Measurements from ENCODE around the gene CNN3. TPM values are rescaled to one million over a fixed set of nuclear protein-coding genes. Genes with fewer than 3 reads are reported as not detected.

Gene CNN3
- total and polyA plus RNA-seq, 8 donors = 70.0 to 353 (median 133) TPM

DNA sequence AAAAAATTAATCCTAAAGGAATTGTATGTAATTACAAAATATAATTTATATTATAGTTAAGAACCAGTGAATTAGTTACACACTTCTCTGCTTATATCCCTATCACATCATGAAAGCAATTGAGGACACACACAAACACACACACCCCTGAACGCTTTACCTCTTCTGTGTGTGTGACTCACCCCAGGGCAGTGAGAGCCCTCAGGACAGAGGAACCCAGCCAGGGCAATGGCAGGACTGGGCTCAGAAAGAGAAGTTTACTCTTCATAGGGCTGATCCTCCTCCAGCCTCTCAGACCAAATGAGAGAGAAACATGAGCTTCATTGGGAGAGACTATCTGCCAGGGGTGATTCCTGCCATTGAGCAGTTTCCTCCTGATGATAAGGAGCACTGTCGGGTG, 68.6 kb downstream of the CNN3 start:
- intact Hi-C loops (cut with DNase I; ENCODE audit: low total_unique reads) = no loop called here
- H3K27ac ChIP-seq = no peak overlapping the region
- peaks cover 0 to 6% (median 3%) of the 10 kb centered on the region in 4 donors for H3K36me3 ChIP-seq
- peaks cover 17 to 44% (median 31%) of the 10 kb centered on the region in 4 donors for H3K4me1 ChIP-seq
- TF ChIP-seq POLR2A (IDR thresholded peaks at IDR 0.05) (no peak), EP300 (IDR thresholded peaks at IDR 0.05) (no peak), POLR2AphosphoS5 (IDR thresholded peaks at IDR 0.05) (no peak)
- TF ChIP-seq, protein P1, sequence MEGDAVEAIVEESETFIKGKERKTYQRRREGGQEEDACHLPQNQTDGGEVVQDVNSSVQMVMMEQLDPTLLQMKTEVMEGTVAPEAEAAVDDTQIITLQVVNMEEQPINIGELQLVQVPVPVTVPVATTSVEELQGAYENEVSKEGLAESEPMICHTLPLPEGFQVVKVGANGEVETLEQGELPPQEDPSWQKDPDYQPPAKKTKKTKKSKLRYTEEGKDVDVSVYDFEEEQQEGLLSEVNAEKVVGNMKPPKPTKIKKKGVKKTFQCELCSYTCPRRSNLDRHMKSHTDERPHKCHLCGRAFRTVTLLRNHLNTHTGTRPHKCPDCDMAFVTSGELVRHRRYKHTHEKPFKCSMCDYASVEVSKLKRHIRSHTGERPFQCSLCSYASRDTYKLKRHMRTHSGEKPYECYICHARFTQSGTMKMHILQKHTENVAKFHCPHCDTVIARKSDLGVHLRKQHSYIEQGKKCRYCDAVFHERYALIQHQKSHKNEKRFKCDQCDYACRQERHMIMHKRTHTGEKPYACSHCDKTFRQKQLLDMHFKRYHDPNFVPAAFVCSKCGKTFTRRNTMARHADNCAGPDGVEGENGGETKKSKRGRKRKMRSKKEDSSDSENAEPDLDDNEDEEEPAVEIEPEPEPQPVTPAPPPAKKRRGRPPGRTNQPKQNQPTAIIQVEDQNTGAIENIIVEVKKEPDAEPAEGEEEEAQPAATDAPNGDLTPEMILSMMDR (IDR thresholded peaks at IDR 0.05) = no peak
- H3K27me3 ChIP-seq = no peaks in the 10 kb centered on the region
- no peaks in the 10 kb centered on the region for H3K9me3 ChIP-seq
- 45 to 64% (median 54%) methylated on average over 2 of the region's 2 CpGs for WGBS, 5 donors
- no peak for DNase-seq
- H3K4me3 ChIP-seq = no peak overlapping the region

GRCh38 chr1:94856868-94857267, 70.0 kb downstream of the CNN3 start:
- WGBS, 5 donors = 89 to 94% (median 91%) methylated on average over 3 of the region's 3 CpGs
- DNase-seq = no peak
- Histone ChIP-seq H3K9me3 (no peaks in the 10 kb centered on the region), H3K4me1 (peaks cover 11 to 30% (median 21%) of the 10 kb centered on the region in 4 donors), H3K36me3 (peaks cover 0 to 6% (median 3%) of the 10 kb centered on the region in 4 donors), H3K4me3 (no peak overlapping the region), H3K27me3 (no peaks in the 10 kb centered on the region), H3K27ac (no peak overlapping the region)
- TF ChIP-seq POLR2A (IDR thresholded peaks at IDR 0.05) = no peak
- no peak for TF ChIP-seq EP300 (IDR thresholded peaks at IDR 0.05)
- TF ChIP-seq POLR2AphosphoS5 (IDR thresholded peaks at IDR 0.05) = no peak
- TF ChIP-seq, protein P1 (IDR thresholded peaks at IDR 0.05) = no peak
- intact Hi-C loops (cut with DNase I; ENCODE audit: low total_unique reads) = no loop called here

DNA sequence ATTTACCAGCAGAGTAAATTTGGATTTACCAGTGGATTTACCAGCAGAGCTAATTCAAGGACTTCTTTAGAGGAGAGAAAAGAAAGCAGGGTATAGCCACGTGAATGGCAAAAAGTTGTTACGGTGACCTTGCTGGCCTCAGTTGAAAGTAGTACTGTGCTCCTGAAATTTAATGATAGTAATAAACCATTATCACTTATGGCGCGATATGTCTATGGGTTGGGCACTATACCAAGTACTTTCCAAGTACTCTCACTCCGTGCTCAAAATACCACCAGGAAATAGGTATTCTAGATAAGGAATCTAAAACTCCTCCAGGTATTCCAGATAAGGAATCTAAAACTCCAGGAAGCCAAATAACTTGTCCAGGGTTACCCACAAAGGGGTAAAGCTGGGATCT, 70.9 kb downstream of the CNN3 start:
- H3K36me3 ChIP-seq = peaks cover 0 to 13% (median 6%) of the 10 kb centered on the region in 4 donors
- H3K9me3 ChIP-seq = no peaks in the 10 kb centered on the region
- intact Hi-C loops (cut with DNase I; ENCODE audit: low total_unique reads) = no loop called here
- H3K27ac ChIP-seq = peak overlapping the region in 2 of 5 donors; percentile 74 to 81
- TF ChIP-seq, protein P1 (IDR thresholded peaks at IDR 0.05) = no peak
- TF ChIP-seq POLR2AphosphoS5 (IDR thresholded peaks at IDR 0.05) = no peak
- TF ChIP-seq EP300 (IDR thresholded peaks at IDR 0.05) = no peak
- no peak for TF ChIP-seq POLR2A (IDR thresholded peaks at IDR 0.05)
- H3K27me3 ChIP-seq = no peaks in the 10 kb centered on the region
- H3K4me1 ChIP-seq = peaks cover 11 to 24% (median 21%) of the 10 kb centered on the region in 4 donors
- no peak overlapping the region for H3K4me3 ChIP-seq
- DNase-seq = no peak
- 33 to 58% (median 54%) methylated on average over 5 of the region's 5 CpGs for WGBS, 5 donors

DNA sequence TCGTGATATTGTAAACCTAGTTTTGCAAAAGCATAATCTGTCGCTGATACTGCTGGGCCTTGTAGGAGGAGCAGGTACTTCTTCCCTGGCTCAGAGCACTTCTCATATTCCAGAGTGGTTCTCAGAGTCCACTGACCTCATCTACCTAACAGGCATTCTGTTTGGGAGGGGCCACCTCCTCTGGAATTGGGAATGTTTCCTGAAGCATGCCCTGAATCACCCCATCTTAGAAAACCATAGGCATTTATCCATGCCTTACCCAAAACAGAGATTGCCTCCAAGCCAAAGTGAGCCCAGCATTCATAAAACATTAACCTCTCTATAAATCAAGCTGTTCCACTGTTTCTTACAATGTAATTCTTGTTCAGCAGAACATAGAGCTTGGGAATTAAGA, 71.6 kb downstream of the CNN3 start:
- DNase-seq = no peak
- H3K27ac ChIP-seq = peak overlapping the region in 4 of 5 donors; percentile 74 to 81 (median 78)
- H3K9me3 ChIP-seq = no peaks in the 10 kb centered on the region
- 59 to 81% (median 63%) methylated on average over 2 of the region's 2 CpGs for WGBS, 5 donors
- H3K4me3 ChIP-seq = no peak overlapping the region
- TF ChIP-seq POLR2AphosphoS5 (IDR thresholded peaks at IDR 0.05) (no peak), POLR2A (IDR thresholded peaks at IDR 0.05) (no peak), EP300 (IDR thresholded peaks at IDR 0.05) (no peak)
- TF ChIP-seq, protein P1 (IDR thresholded peaks at IDR 0.05) = no peak
- intact Hi-C loops (cut with DNase I; ENCODE audit: low total_unique reads) = no loop called here
- no peaks in the 10 kb centered on the region for H3K27me3 ChIP-seq
- peaks cover 0 to 18% (median 9%) of the 10 kb centered on the region in 4 donors for H3K36me3 ChIP-seq
- H3K4me1 ChIP-seq = peaks cover 11 to 24% (median 21%) of the 10 kb centered on the region in 4 donors
